Measurements from ENCODE around the gene ZNF224.

Gene ZNF224

DNA sequence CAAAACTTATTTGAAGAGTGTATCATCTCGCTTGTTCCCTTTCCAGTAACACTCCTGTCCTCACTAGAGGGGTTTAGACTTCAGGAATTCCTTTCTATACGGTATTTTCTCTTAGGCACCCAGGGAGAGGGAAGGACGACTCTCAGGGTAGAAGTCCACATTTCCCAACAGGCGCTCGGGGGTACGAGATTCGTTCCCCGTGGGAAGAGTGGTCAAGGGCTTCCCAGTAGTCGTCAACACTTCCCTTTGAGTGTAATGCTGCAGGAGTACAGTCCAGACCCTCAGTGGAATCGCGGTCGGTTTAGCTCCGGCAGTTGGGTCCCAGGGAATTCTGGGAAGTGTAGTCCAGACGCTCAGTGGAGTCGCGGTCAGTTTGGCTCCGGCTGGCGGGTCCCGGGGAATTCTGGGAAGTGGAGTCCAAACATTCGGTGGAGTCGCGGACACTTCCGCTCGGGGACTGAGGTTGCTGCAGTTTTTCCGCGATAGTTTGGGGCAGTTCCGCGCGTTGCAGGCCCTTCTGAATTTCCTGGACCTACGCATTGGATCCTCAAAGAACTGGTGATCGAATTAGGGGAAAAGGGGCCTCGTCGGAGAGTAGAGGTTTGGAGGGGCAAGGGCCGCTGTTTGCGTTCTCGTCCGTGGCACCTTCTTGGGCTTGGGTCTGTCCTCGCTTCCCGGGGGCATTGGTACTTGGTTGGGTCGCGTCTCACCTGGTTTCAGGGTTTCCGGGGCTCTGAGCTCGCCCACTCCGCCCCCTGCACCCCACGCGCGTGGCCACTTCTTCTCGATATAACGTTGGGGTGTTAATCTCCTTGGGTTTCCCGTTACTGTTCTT lies at the start of gene ZNF224:
Gene ZNF224, plus strand, starts transcription at position 431 of the 835 bp plus-strand sequence. CDS start 3,513 bp downstream, outside the sequence.
- Histone ChIP-seq H3K9ac (ENCODE audit: low read length) (peak within 1 kb of the TSS; percentile 64), H3K4me1 (ENCODE audit: control insufficient read depth, insufficient read depth, low read length) (no peaks in the 10 kb centered on the region), H3K4me3 (ENCODE audit: low read length) (peak within 1 kb of the TSS; percentile 85), H3K36me3 (ENCODE audit: control insufficient read depth, insufficient read depth, low read length) (peaks cover 10% of the 10 kb centered on the region), H3K27me3 (ENCODE audit: control insufficient read depth, insufficient read depth, low read length) (no peaks in the 10 kb centered on the region), H3K27ac (ENCODE audit: low read depth, low read length) (peak within 1 kb of the TSS; percentile 58)

DNA sequence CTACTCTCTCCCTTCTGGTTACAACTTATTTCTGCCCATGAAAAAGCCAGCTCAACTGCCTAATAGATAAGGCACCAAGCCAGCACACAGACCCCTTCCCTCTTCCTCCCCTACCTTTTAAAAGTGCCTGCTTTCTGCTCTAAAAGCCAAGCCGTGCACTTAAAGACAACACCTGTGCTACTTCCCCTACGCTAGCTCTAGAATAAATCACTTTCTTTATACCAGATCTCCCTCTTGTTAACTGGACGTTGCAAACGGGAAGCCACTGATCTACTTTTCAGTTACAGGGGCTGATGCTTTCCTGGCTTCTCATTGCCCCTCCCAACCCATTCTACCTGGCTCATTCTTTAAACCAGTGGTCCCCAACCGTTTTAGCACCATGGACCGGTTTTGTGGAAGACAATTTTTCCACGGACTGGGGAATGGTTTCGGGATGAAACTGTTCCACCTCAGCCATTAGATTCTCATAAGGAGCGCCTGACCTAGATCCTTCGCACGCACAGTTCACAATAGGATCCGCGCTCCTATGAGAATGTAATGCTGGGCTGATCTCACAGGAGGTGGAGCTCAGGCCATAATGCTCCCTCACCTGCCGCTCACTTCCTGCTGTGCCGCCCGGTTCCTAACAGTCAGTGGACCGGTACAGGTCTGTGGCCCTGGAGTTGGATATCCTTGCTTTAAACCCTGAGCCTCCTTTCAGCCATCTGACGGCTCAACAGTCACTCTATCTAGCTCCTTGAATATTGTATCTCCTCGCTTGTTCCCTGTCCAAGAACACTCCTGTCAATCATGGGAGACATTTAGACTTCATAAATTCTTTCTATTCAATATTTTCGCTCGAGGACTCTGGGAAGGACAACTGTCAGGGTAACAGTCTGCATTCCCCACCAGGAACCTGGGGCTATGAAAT lies 43.2 kb upstream of the ZNF224 start:
- Histone ChIP-seq H3K4me1 (ENCODE audit: control insufficient read depth, insufficient read depth, low read length) (peaks cover 6% of the 10 kb centered on the region), H3K27ac (ENCODE audit: low read depth, low read length) (peak overlapping the region; percentile 26), H3K27me3 (ENCODE audit: control insufficient read depth, insufficient read depth, low read length) (no peaks in the 10 kb centered on the region), H3K4me3 (ENCODE audit: low read length) (peak overlapping the region; percentile 78), H3K36me3 (ENCODE audit: control insufficient read depth, insufficient read depth, low read length) (peaks cover 4% of the 10 kb centered on the region), H3K9ac (ENCODE audit: low read length) (peak overlapping the region; percentile 19)

DNA sequence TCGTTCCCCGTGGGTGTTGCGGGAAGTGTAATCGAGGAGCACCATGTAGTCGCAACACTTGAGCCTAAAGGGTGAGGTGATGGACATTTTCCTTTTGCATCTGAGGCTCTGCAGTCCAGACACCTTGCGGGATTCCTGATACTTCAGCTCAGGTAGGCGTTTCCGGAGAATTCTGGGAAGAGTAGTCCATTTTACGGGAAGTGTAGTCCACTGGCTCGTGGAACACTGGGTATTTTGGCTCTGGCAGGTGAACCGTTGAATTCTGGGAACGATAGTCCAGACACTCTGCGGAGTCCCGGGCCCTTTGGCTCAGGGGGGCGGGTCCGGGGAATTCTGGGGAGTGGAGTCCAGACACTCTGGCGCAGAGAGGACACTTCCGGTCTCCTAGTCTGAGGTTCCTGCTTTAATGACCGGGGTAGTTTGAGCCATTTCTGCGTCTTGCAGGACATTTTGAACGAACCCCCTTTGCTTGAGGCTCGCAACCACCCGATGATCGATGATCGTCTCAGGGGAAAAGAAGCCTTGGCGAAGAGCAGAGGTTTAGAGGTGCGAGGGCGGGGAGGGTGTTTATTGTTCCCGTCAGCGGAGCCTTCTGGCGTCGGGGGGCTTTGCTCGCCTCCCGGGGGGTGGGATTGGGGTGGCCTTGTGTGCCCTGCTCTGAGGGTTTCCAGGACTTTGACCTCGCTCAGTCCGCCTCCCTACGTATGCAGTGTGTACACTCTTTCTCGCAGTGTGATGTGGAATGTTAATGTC lies 42.3 kb upstream of the ZNF224 start, which contains the start of gene ZNF223:
Gene ZNF223, plus strand, starts transcription at position 387 of the 753 bp plus-strand sequence. CDS start 3,141 bp downstream, outside the sequence.
- Histone ChIP-seq H3K4me1 (ENCODE audit: control insufficient read depth, insufficient read depth, low read length) (peaks cover 6% of the 10 kb centered on the region), H3K27me3 (ENCODE audit: control insufficient read depth, insufficient read depth, low read length) (no peaks in the 10 kb centered on the region), H3K9ac (ENCODE audit: low read length) (peak within 1 kb of the TSS; percentile 46), H3K4me3 (ENCODE audit: low read length) (peak within 1 kb of the TSS; percentile 78), H3K27ac (ENCODE audit: low read depth, low read length) (peak within 1 kb of the TSS; percentile 53), H3K36me3 (ENCODE audit: control insufficient read depth, insufficient read depth, low read length) (peaks cover 4% of the 10 kb centered on the region)

DNA sequence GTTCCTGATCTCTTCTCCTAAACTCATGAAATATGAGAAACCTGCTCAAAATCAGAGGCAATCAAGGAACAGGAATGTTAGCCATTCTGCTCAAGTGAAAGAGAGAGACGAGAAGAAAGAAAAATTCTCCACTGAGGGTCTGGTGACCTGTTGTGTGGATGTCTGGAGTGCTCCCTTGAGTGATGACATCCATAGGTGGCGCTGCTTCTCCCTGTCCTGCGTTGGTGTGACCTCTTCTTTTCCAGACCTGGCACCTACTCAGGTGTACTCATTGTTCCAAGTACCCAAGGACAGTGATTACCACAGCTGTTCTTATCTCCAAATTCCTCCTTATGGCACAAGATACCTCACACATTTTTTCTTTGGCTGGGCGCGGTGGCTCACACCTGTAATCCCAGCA lies 38.3 kb upstream of the ZNF224 start:
- Histone ChIP-seq H3K4me3 (ENCODE audit: low read length) (no peak overlapping the region), H3K9ac (ENCODE audit: low read length) (no peak overlapping the region), H3K27me3 (ENCODE audit: control insufficient read depth, insufficient read depth, low read length) (no peaks in the 10 kb centered on the region), H3K27ac (ENCODE audit: low read depth, low read length) (no peak overlapping the region), H3K4me1 (ENCODE audit: control insufficient read depth, insufficient read depth, low read length) (peaks cover 6% of the 10 kb centered on the region), H3K36me3 (ENCODE audit: control insufficient read depth, insufficient read depth, low read length) (peaks cover 17% of the 10 kb centered on the region)

DNA sequence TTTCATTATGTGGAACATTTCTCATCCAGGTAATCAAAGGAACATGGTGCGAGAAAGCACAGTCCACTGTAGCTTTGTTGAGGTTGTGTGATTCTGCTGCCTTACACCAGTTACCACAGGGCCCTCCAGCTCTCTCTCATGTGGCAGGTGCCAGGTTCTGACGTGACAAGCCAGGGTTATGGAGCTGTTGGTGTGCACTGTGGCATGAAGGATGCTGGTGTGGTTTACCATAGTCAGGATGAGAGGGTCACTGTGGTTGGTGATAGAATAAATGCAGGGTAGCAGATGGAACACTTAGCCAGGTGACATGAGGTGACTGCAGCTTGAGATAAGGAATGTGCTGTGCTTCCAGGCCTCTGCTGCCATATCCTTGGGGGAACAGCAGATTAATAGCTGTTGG lies 34.9 kb upstream of the ZNF224 start:
- Histone ChIP-seq H3K4me1 (ENCODE audit: control insufficient read depth, insufficient read depth, low read length) (no peaks in the 10 kb centered on the region), H3K27ac (ENCODE audit: low read depth, low read length) (no peak overlapping the region), H3K36me3 (ENCODE audit: control insufficient read depth, insufficient read depth, low read length) (peaks cover 44% of the 10 kb centered on the region), H3K27me3 (ENCODE audit: control insufficient read depth, insufficient read depth, low read length) (no peaks in the 10 kb centered on the region), H3K9ac (ENCODE audit: low read length) (no peak overlapping the region), H3K4me3 (ENCODE audit: low read length) (no peak overlapping the region)

DNA sequence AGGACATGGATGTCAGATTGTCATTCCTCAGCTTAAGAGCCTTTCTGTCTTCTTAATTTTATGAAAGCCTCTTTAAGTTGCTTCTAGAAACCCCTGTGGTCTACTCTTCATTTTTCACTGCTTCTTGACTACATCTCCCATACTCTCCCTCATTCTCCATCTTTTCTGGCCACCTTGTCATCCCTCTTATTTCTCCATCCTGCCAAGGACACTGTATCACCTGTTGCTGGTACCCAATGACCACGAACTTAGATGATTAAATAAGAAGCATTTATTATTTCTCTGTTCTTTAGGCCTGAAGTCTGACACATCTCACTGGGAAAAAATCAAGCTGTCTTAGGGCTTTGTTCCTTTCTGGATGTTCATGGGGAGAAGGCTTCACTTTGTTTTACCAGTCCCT lies 33.1 kb upstream of the ZNF224 start:
- Histone ChIP-seq H3K27me3 (ENCODE audit: control insufficient read depth, insufficient read depth, low read length) (no peaks in the 10 kb centered on the region), H3K36me3 (ENCODE audit: control insufficient read depth, insufficient read depth, low read length) (peaks cover 42% of the 10 kb centered on the region), H3K27ac (ENCODE audit: low read depth, low read length) (no peak overlapping the region), H3K4me1 (ENCODE audit: control insufficient read depth, insufficient read depth, low read length) (no peaks in the 10 kb centered on the region), H3K9ac (ENCODE audit: low read length) (no peak overlapping the region), H3K4me3 (ENCODE audit: low read length) (no peak overlapping the region)

DNA sequence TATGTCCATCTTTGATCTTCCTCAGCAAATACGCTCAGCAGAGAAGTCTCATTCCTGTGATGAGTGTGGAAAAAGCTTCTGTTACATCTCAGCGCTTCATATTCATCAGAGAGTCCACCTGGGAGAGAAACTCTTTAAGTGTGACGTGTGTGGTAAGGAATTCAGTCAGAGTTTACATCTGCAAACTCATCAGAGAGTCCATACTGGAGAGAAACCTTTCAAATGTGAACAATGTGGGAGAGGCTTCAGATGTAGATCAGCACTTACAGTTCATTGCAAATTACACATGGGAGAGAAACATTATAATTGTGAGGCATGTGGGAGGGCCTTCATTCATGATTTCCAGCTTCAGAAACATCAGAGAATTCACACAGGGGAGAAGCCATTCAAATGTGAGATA lies 27.9 kb upstream of the ZNF224 start:
- Histone ChIP-seq H3K4me1 (ENCODE audit: control insufficient read depth, insufficient read depth, low read length) (no peaks in the 10 kb centered on the region), H3K36me3 (ENCODE audit: control insufficient read depth, insufficient read depth, low read length) (peaks cover 40% of the 10 kb centered on the region), H3K9ac (ENCODE audit: low read length) (no peak overlapping the region), H3K4me3 (ENCODE audit: low read length) (peak overlapping the region; percentile 3), H3K27me3 (ENCODE audit: control insufficient read depth, insufficient read depth, low read length) (no peaks in the 10 kb centered on the region), H3K27ac (ENCODE audit: low read depth, low read length) (no peak overlapping the region)

DNA sequence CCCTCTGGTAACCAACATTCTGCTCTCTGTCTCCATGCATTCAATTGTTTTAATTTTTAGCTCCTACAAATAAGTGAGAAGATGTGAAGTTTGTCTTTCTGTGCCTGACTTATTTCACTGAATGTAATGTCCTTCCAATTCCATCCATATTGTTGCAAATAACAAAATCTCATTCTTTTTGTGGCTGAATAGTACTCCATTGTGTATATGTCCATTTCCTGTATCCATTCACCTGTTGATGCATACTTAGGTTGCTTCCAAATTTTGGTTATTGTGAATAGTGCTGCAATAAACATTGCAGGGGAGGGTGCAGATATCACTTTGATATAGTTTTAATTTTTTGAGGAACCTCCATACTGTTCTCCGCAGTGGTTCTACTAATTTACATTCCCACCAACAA lies 24.7 kb upstream of the ZNF224 start:
- Histone ChIP-seq H3K27me3 (ENCODE audit: control insufficient read depth, insufficient read depth, low read length) (no peaks in the 10 kb centered on the region), H3K4me3 (ENCODE audit: low read length) (no peak overlapping the region), H3K27ac (ENCODE audit: low read depth, low read length) (no peak overlapping the region), H3K4me1 (ENCODE audit: control insufficient read depth, insufficient read depth, low read length) (peaks cover 3% of the 10 kb centered on the region), H3K36me3 (ENCODE audit: control insufficient read depth, insufficient read depth, low read length) (peaks cover 17% of the 10 kb centered on the region), H3K9ac (ENCODE audit: low read length) (no peak overlapping the region)

DNA sequence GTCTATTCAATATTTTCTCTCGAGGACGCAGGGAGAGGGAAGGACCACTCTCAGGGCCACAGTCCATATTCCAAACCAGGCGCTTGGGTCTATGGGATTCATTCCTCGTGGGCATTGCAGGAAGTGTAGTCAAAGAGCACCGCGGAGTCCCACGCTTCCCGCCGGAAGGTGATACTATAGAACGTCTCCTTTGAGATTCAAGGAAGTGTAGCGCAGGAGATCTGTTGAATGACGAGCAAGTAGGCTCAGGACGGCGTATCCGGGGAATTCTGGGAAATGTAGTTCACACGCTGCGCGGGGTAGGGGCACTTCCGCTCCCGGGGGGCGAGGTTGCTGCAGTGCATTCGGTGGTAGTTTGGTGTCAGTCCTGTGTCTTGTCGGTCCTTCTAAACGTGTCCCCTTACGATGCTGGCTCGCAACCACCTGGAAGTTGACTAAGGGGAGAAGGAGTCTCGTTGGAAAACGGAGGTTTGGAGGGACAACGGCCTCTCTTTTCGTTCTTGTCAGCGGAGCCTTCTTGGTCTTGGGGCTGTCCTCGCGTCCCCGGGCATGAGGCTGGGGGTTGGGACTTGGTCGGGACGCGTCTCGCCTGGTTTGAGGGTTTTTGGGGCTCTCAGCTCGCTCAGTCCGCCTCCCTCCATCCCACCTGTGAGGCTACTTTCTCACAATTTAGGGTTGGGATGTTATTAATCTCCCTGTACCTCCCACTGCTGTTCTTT lies 22.2 kb upstream of the ZNF224 start, which contains the start of gene ZNF284:
Gene ZNF284, plus strand, starts transcription at position 336 of the 719 bp plus-strand sequence. CDS start 4,231 bp downstream, outside the sequence.
- Histone ChIP-seq H3K27me3 (ENCODE audit: control insufficient read depth, insufficient read depth, low read length) (no peaks in the 10 kb centered on the region), H3K27ac (ENCODE audit: low read depth, low read length) (no peak within 1 kb of the TSS), H3K9ac (ENCODE audit: low read length) (peak within 1 kb of the TSS; percentile 36), H3K4me1 (ENCODE audit: control insufficient read depth, insufficient read depth, low read length) (peaks cover 3% of the 10 kb centered on the region), H3K36me3 (ENCODE audit: control insufficient read depth, insufficient read depth, low read length) (peaks cover 5% of the 10 kb centered on the region), H3K4me3 (ENCODE audit: low read length) (peak within 1 kb of the TSS; percentile 92)

DNA sequence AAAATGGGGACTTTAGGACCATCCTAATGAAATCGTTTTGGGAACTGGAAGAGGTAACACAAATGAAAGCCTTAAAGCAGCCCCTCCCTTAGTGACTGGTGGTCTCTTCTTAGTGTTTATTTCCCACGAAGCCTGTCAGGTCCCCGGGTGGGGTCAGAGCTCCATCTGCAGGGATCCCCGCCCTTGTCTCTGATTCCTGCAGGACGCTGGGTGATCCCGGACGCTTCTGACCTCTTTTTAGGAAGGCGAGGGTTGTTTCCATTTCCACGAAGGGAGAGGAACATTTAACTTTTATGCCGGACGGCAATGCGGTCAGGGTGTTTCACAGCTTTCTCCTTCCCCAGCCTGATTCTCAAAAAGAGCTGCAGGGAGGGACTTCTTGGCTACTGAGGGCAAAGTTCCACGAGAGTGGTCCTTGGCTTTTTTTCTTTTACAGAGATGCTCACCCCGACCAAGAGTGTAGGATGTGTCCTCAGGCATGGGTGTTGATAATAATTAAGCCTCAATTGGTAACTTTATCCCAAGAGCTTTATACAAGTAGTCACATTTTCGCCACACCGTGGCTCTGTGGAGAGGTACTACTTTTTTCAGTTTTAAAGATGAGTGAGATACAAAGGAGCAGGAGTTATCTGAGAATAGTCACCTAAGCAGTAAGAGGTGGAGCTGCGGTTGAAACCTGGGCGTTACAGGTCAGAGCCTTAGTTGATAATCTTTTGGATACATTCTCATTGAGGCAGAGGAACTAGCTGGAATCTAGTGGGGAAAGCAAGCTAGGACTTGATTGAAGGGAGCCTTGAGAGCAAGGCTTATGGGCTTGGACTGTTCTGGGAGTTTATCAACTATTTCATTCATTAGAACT lies 21.4 kb upstream of the ZNF224 start:
- Histone ChIP-seq H3K9ac (ENCODE audit: low read length) (peak overlapping the region; percentile 36), H3K4me1 (ENCODE audit: control insufficient read depth, insufficient read depth, low read length) (peaks cover 3% of the 10 kb centered on the region), H3K36me3 (ENCODE audit: control insufficient read depth, insufficient read depth, low read length) (no peaks in the 10 kb centered on the region), H3K27ac (ENCODE audit: low read depth, low read length) (no peak overlapping the region), H3K4me3 (ENCODE audit: low read length) (peak overlapping the region; percentile 92), H3K27me3 (ENCODE audit: control insufficient read depth, insufficient read depth, low read length) (no peaks in the 10 kb centered on the region)

DNA sequence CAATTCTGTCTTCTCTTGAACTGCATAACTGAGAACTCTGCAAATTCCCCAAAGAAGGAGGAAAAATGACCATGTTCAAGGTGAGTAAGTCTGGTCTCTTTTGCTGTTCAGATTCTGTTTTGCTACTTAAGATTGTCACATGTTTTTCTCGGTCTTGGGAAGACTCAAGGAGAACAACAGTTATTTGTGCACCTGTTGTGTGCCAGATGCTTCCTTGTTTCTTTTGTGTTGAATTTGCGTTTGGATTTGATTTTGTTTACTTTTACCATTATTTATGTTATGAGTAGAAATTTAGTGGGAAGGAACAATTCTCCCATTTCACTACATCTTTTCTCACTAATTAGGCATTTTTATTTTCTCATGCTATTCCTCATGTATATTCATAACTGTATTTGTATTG lies 17.8 kb upstream of the ZNF224 start:
- no peak overlapping the region for H3K27ac ChIP-seq (ENCODE audit: low read depth, low read length)
- H3K4me1 ChIP-seq (ENCODE audit: control insufficient read depth, insufficient read depth, low read length) = peaks cover 3% of the 10 kb centered on the region
- no peak overlapping the region for H3K4me3 ChIP-seq (ENCODE audit: low read length)
- H3K36me3 ChIP-seq (ENCODE audit: control insufficient read depth, insufficient read depth, low read length) = no peaks in the 10 kb centered on the region
- H3K27me3 ChIP-seq (ENCODE audit: control insufficient read depth, insufficient read depth, low read length) = no peaks in the 10 kb centered on the region
- H3K9ac ChIP-seq (ENCODE audit: low read length) = no peak overlapping the region
